ENCODE measurements around the gene MT1A. TPM values are rescaled to one million over a fixed set of nuclear protein-coding genes. Genes with fewer than 3 reads are reported as not detected.

MT1A gene
- polyA plus RNA-seq, 1 donor (not counting 4 experiments of a cell fraction or from before 2014, with no cell fraction given), result not detected

DNA sequence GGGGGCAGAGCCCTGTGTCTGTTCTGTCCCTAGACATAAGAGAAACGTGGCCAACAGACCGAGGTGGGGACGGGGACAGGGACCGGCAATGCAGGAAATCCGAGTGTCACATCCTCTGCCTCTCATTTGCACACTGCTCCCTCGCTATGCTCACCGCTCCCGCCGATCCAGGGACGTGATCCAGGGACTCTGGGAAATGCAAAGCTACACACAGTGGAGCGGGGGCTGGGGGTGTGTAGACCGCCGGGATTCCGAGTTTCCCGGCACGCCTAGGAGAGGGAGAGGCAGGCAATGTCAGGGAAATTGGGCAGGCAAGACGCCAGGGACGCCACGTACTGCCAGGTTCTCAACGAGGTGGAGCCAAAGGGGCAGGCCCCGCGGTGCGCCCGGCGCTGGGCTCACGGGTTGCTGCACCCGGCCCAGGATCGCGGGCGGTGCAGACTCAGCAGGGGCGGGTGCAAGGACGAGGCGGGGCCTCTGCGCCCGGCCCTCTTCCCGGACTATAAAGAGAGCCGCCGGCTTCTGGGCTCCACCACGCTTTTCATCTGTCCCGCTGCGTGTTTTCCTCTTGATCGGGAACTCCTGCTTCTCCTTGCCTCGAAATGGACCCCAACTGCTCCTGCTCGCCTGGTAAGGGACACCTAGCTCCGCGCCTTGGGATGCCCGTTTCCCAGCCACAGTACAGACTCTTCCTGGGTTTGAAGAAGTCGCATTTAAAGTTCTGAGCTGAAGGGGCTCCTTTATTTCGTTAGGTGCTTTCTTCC is 43.7 kb downstream of the MT1A start, which contains the start of gene MT1X:
Gene MT1X (plus strand): TSS at position 532 of the 764 bp plus-strand sequence. CDS start 71 bp downstream, at position 603.
- no peaks in the 10 kb centered on the region for H3K27me3 ChIP-seq (ENCODE audit: control insufficient read depth, extremely low read depth, insufficient read depth, low read length)
- dilution Hi-C loops (cut with MboI; ENCODE audit: extremely low pct_ligation_motif_present, low sequenced_read_pairs), result no loop called here
- peak within 1 kb of the TSS; percentile 93 for H2AFZ ChIP-seq (ENCODE audit: control insufficient read depth, low read length)
- H3K36me3 ChIP-seq (ENCODE audit: control insufficient read depth in 2 of 2, extremely low read depth in 1 of 2, insufficient read depth in 2 of 2, low read length in 2 of 2), result peaks cover 0 to 3% of the 10 kb centered on the region in 2 experiments
- H3K4me2 ChIP-seq (ENCODE audit: control insufficient read depth, extremely low read depth, insufficient read depth, low read depth, low read length), result peak within 1 kb of the TSS; percentile 100
- peaks cover 33% of the 10 kb centered on the region for H3K4me1 ChIP-seq (ENCODE audit: control insufficient read depth, extremely low read depth, insufficient read depth, low read length)
- H3K4me3 ChIP-seq (ENCODE audit: control insufficient read depth in 2 of 3, extremely low read depth in 1 of 3, insufficient read depth in 2 of 3, low read depth in 1 of 3, low read length in 3 of 3), result peak within 1 kb of the TSS; percentile 55 to 91 (median 80)
- DNase-seq (ENCODE audit: low read depth, low spot score) (peak; percentile 41), FAIRE-seq (no peak)
- no peaks in the 10 kb centered on the region for H4K20me1 ChIP-seq (ENCODE audit: control insufficient read depth, extremely low read depth, insufficient read depth, low read length)
- peak within 1 kb of the TSS; percentile 75 for H3K27ac ChIP-seq (ENCODE audit: control insufficient read depth, insufficient read depth, low read length)
- peak within 1 kb of the TSS; percentile 84 for H3K9ac ChIP-seq (ENCODE audit: control insufficient read depth, extremely low read depth, insufficient read depth, low read length)
- H3K79me2 ChIP-seq (ENCODE audit: control insufficient read depth, insufficient read depth, low read length), result peaks cover 4% of the 10 kb centered on the region
- peaks cover 1% of the 10 kb centered on the region for H3K9me3 ChIP-seq (ENCODE audit: control insufficient read depth, low read depth, low read length)
- H3K9me1 ChIP-seq (ENCODE audit: control insufficient read depth, extremely low read depth, insufficient read depth, low read length), result no peaks in the 10 kb centered on the region
- TF ChIP-seq EZH2 (IDR thresholded peaks at IDR 0.05; ENCODE audit: low read length), result no peak
- TF ChIP-seq, protein P1, sequence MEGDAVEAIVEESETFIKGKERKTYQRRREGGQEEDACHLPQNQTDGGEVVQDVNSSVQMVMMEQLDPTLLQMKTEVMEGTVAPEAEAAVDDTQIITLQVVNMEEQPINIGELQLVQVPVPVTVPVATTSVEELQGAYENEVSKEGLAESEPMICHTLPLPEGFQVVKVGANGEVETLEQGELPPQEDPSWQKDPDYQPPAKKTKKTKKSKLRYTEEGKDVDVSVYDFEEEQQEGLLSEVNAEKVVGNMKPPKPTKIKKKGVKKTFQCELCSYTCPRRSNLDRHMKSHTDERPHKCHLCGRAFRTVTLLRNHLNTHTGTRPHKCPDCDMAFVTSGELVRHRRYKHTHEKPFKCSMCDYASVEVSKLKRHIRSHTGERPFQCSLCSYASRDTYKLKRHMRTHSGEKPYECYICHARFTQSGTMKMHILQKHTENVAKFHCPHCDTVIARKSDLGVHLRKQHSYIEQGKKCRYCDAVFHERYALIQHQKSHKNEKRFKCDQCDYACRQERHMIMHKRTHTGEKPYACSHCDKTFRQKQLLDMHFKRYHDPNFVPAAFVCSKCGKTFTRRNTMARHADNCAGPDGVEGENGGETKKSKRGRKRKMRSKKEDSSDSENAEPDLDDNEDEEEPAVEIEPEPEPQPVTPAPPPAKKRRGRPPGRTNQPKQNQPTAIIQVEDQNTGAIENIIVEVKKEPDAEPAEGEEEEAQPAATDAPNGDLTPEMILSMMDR (optimal IDR thresholded peaks at IDR 0.05 in 1 of 3, IDR thresholded peaks at IDR 0.05 in 1 of 3, conservative IDR thresholded peaks at IDR 0.05 in 1 of 3; ENCODE audit: extremely low read depth in 1 of 3, insufficient read depth in 2 of 3, low read length in 3 of 3), result no peak

DNA sequence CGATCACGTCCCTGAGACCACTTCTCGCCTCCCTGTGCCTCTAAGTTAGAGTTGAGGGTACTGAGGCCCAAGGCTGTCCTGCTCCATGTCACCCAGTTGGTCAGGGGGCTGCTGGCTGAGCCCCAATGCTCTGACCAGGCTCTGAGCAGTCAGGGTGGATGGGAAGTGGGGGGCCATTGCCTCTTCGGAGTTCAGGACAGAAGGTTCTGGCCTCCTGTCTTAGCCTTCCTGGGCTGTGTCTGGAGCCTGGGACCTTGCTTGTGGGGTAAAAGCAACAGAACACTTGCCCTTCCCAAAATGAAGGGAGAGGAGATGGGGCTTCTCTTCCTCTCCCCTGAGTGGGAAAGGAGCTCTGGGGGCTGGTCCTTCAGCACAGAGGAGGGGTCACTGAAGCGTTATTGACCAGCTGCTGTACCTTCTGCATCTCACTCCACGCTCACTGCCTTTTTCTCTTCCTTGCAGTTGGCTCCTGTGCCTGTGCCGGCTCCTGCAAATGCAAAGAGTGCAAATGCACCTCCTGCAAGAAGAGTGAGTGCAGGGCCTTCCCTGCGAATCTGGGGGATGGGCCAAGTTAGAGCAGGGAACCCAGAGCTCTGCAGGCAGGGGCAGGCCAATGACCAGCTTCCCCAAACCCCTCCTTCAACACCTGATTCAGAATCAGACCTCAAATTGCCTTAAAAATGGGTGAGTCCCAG is 44.4 kb downstream of the MT1A start:
- Histone ChIP-seq H4K20me1 (ENCODE audit: control insufficient read depth, extremely low read depth, insufficient read depth, low read length) (no peaks in the 10 kb centered on the region), H3K9ac (ENCODE audit: control insufficient read depth, extremely low read depth, insufficient read depth, low read length) (peak overlapping the region; percentile 84), H3K27ac (ENCODE audit: control insufficient read depth, insufficient read depth, low read length) (peak overlapping the region; percentile 75), H3K4me2 (ENCODE audit: control insufficient read depth, extremely low read depth, insufficient read depth, low read depth, low read length) (peak overlapping the region; percentile 100), H3K36me3 (ENCODE audit: control insufficient read depth in 2 of 2, extremely low read depth in 1 of 2, insufficient read depth in 2 of 2, low read length in 2 of 2) (peaks cover 0 to 3% of the 10 kb centered on the region in 2 experiments), H3K27me3 (ENCODE audit: control insufficient read depth, extremely low read depth, insufficient read depth, low read length) (no peaks in the 10 kb centered on the region), H3K79me2 (ENCODE audit: control insufficient read depth, insufficient read depth, low read length) (peaks cover 4% of the 10 kb centered on the region), H3K4me1 (ENCODE audit: control insufficient read depth, extremely low read depth, insufficient read depth, low read length) (peaks cover 33% of the 10 kb centered on the region), H3K4me3 (ENCODE audit: control insufficient read depth in 2 of 3, extremely low read depth in 1 of 3, insufficient read depth in 2 of 3, low read depth in 1 of 3, low read length in 3 of 3) (peak overlapping the region; percentile 55 to 91 (median 80)), H3K9me3 (ENCODE audit: control insufficient read depth, low read depth, low read length) (peaks cover 1% of the 10 kb centered on the region), H3K9me1 (ENCODE audit: control insufficient read depth, extremely low read depth, insufficient read depth, low read length) (no peaks in the 10 kb centered on the region), H2AFZ (ENCODE audit: control insufficient read depth, low read length) (peak overlapping the region; percentile 61)
- dilution Hi-C loops (cut with MboI; ENCODE audit: extremely low pct_ligation_motif_present, low sequenced_read_pairs), result no loop called here
- TF ChIP-seq, protein P1 (optimal IDR thresholded peaks at IDR 0.05 in 1 of 3, IDR thresholded peaks at IDR 0.05 in 1 of 3, conservative IDR thresholded peaks at IDR 0.05 in 1 of 3; ENCODE audit: extremely low read depth in 1 of 3, insufficient read depth in 2 of 3, low read length in 3 of 3), result no peak
- no peak for TF ChIP-seq EZH2 (IDR thresholded peaks at IDR 0.05; ENCODE audit: low read length)
- DNase-seq (ENCODE audit: low read depth, low spot score) (no peak), FAIRE-seq (peak; percentile 36)

Measured in keratinocyte (primary cell).